Trophoblast cell (in vitro differentiated cells and primary cell): ENCODE measurements around the gene NETO2.

ENCODE experiments used
- DNase-seq, 2 donors: peaks; one replicate each; pipeline ENCODE4 v3.0.0-alpha.2; 2016
- H2AFZ ChIP-seq: 2 replicates; pipeline ENCODE4 v1.6.1; 2013; ENCODE audit warnings: low read length, moderate library complexity, mild to moderate bottlenecking; ENCODE audit not compliant: insufficient read depth, poor library complexity
- H2AK5ac ChIP-seq: 2 replicates; pipeline ENCODE4 v1.6.1; 2013; ENCODE audit warnings: mild to moderate bottlenecking, low read length
- H2BK120ac ChIP-seq: 2 replicates; pipeline ENCODE4 v1.6.1; 2013; ENCODE audit warnings: low read length, mild to moderate bottlenecking, moderate library complexity; ENCODE audit not compliant: insufficient read depth, poor library complexity
- H2BK12ac ChIP-seq: 2 replicates; pipeline ENCODE4 v1.6.1; 2013; ENCODE audit warnings: mild to moderate bottlenecking, low read length, moderate library complexity
- H2BK5ac ChIP-seq: 2 replicates; pipeline ENCODE4 v1.6.1; 2013; ENCODE audit warnings: low read length, low read depth, moderate library complexity, mild to moderate bottlenecking; ENCODE audit not compliant: poor library complexity
- H3K14ac ChIP-seq: 2 replicates; pipeline ENCODE4 v1.6.1; 2013; ENCODE audit warnings: mild to moderate bottlenecking, low read length
- H3K18ac ChIP-seq: 2 replicates; pipeline ENCODE4 v1.6.1; 2013; ENCODE audit warnings: mild to moderate bottlenecking, low read length
- H3K23ac ChIP-seq: 2 replicates; pipeline ENCODE4 v1.6.1; 2013; ENCODE audit warnings: low read length
- H3K27ac ChIP-seq: 2 replicates; pipeline ENCODE4 v1.5.1; 2013; ENCODE audit warnings: low read depth, mild to moderate bottlenecking, inconsistent platforms, low read length, moderate library complexity
- H3K27me3 ChIP-seq: 2 replicates; pipeline ENCODE4 v1.6.1; 2013; ENCODE audit warnings: inconsistent platforms, mild to moderate bottlenecking, low read length, moderate library complexity; ENCODE audit not compliant: insufficient read depth
- H3K36me3 ChIP-seq, 2 experiments: 1 replicate in 1 of 2; 2 replicates in 1 of 2; pipeline ENCODE4 v1.6.1; 2013; ENCODE audit warnings: low read length in 2 of 2, mild to moderate bottlenecking in 2 of 2, moderate library complexity in 1 of 2; ENCODE audit not compliant: insufficient read depth in 2 of 2, control insufficient read depth in 1 of 2
- H3K4ac ChIP-seq: 2 replicates; pipeline ENCODE4 v1.6.1; 2013; ENCODE audit warnings: low read depth, mild to moderate bottlenecking, low read length, moderate library complexity
- H3K4me1 ChIP-seq, 2 experiments: 1 replicate in 1 of 2; 2 replicates in 1 of 2; pipeline ENCODE4 v1.6.1; 2013; ENCODE audit warnings: low read length in 2 of 2, mild to moderate bottlenecking in 2 of 2, moderate library complexity in 1 of 2; ENCODE audit not compliant: insufficient read depth in 2 of 2, control insufficient read depth in 1 of 2
- H3K4me2 ChIP-seq: 2 replicates; pipeline ENCODE4 v1.6.1; 2013; ENCODE audit warnings: inconsistent platforms, mild to moderate bottlenecking, low read length, moderate library complexity
- H3K4me3 ChIP-seq: 2 replicates; pipeline ENCODE4 v1.5.1; 2013; ENCODE audit warnings: mild to moderate bottlenecking, low read depth, low read length, inconsistent platforms
- H3K79me1 ChIP-seq: one replicate; pipeline ENCODE4 v1.6.1; 2013; ENCODE audit warnings: low read length
- H3K79me2 ChIP-seq: 2 replicates; pipeline ENCODE4 v1.6.1; 2013; ENCODE audit warnings: low read length, mild to moderate bottlenecking; ENCODE audit not compliant: control insufficient read depth, insufficient read depth, poor library complexity
- H3K9ac ChIP-seq: 2 replicates; pipeline ENCODE4 v1.6.1; 2013; ENCODE audit warnings: mild to moderate bottlenecking, low read length
- H3K9me3 ChIP-seq: 2 replicates; pipeline ENCODE4 v1.6.1; 2013; ENCODE audit warnings: low read depth, mild to moderate bottlenecking, control low read depth, inconsistent platforms, low read length; ENCODE audit not compliant: insufficient read depth
- H4K12ac ChIP-seq: 2 replicates; pipeline ENCODE4 v1.6.1; 2013; ENCODE audit warnings: low read depth, mild to moderate bottlenecking, low read length, moderate library complexity
- H4K8ac ChIP-seq: 2 replicates; pipeline ENCODE4 v1.6.1; 2013; ENCODE audit warnings: low read depth, mild to moderate bottlenecking, low read length, moderate library complexity
- H4K91ac ChIP-seq: one replicate; pipeline ENCODE4 v1.6.1; 2013; ENCODE audit warnings: low read depth, mild to moderate bottlenecking, low read length, moderate library complexity
- WGBS: extraction: QIAGEN DNeasy Blood & Tissue Kit; methylation state at CpG from one replicate; pipeline ENCODE4 v1.1.7; 2013; ENCODE audit warnings: missing lambda C conversion rate; ENCODE audit not compliant: insufficient read length, insufficient coverage; ENCODE audit errors: extremely low coverage; 5-methylcytosine and 5-hydroxymethylcytosine counted together

NETO2 gene

DNA sequence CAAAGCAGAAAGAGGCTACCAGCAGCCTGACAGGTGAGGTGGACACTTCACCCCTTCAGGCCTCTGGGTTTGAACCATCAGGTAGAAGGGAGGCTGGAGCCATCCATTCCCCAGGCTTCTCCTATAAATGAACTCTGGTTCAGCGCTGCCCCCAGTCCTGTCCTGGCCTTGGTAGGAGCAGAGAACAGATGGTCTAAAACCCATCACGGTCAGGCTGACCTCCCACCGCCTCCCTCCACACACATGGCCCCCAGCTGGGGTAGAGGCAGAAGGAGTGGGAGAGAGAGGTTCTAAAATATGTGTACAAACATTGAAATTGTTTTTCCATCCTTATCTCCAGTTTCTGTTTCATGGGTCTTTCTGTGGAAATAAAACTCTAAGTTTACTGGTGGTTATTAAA, 110.6 kb downstream of the NETO2 start:
- no peak overlapping the region for H2BK12ac ChIP-seq
- DNase-seq, result no peak
- peaks cover 4% of the 10 kb centered on the region for H3K79me1 ChIP-seq
- no peak overlapping the region for H2BK120ac ChIP-seq
- H3K36me3 ChIP-seq, result no peaks in the 10 kb centered on the region
- WGBS, result no CpG with 5 or more reads among the region's 3 CpGs
- H2BK5ac ChIP-seq, result no peak overlapping the region
- H2AK5ac ChIP-seq, result no peak overlapping the region
- peaks cover 3% of the 10 kb centered on the region for H3K79me2 ChIP-seq
- H3K4me3 ChIP-seq, result no peak overlapping the region
- no peak overlapping the region for H3K9ac ChIP-seq
- H4K8ac ChIP-seq, result no peak overlapping the region
- H3K4me2 ChIP-seq, result no peak overlapping the region
- no peak overlapping the region for H4K91ac ChIP-seq
- H3K27ac ChIP-seq, result no peak overlapping the region
- H3K4ac ChIP-seq, result no peak overlapping the region
- H3K9me3 ChIP-seq, result no peaks in the 10 kb centered on the region
- H4K12ac ChIP-seq, result no peak overlapping the region
- H3K27me3 ChIP-seq, result no peaks in the 10 kb centered on the region
- no peak overlapping the region for H3K18ac ChIP-seq
- peaks cover 0 to 4% of the 10 kb centered on the region in 2 experiments for H3K4me1 ChIP-seq
- no peak overlapping the region for H3K14ac ChIP-seq
- no peak overlapping the region for H2AFZ ChIP-seq
- H3K23ac ChIP-seq, result no peak overlapping the region

DNA sequence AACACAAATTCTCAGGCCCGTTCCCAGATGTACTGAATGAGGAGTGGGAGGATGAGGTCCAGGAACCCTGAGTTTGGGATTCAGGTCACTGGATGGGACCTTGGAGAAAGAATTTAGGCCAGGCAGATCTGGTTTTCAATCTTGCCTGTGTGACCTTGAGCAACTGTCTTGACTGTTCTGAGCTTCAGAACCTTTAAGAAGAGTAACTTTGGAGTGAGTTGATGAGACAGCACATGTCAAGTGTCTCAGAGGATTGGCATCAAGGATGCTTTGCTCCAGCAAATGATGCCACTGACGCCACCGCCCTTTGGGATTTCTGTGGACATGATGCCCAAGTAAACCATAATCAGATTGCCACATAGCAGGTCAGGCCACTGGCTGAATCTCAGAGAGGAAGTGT, 114.0 kb downstream of the NETO2 start:
- Histone ChIP-seq H4K91ac (no peak overlapping the region), H3K4me1 (no peaks in the 10 kb centered on the region), H2BK12ac (no peak overlapping the region), H3K79me1 (no peaks in the 10 kb centered on the region), H3K9me3 (peaks cover 3% of the 10 kb centered on the region), H2AK5ac (no peak overlapping the region), H3K23ac (no peak overlapping the region), H3K9ac (no peak overlapping the region), H2AFZ (no peak overlapping the region), H2BK5ac (no peak overlapping the region), H3K4me2 (no peak overlapping the region), H3K27ac (no peak overlapping the region), H3K14ac (no peak overlapping the region), H3K79me2 (no peaks in the 10 kb centered on the region), H3K4ac (no peak overlapping the region), H3K18ac (no peak overlapping the region), H4K8ac (no peak overlapping the region), H4K12ac (no peak overlapping the region), H2BK120ac (no peak overlapping the region), H3K4me3 (no peak overlapping the region), H3K36me3 (no peaks in the 10 kb centered on the region), H3K27me3 (no peaks in the 10 kb centered on the region)
- no CpG with 5 or more reads among the region's 3 CpGs for WGBS
- no peak for DNase-seq

DNA sequence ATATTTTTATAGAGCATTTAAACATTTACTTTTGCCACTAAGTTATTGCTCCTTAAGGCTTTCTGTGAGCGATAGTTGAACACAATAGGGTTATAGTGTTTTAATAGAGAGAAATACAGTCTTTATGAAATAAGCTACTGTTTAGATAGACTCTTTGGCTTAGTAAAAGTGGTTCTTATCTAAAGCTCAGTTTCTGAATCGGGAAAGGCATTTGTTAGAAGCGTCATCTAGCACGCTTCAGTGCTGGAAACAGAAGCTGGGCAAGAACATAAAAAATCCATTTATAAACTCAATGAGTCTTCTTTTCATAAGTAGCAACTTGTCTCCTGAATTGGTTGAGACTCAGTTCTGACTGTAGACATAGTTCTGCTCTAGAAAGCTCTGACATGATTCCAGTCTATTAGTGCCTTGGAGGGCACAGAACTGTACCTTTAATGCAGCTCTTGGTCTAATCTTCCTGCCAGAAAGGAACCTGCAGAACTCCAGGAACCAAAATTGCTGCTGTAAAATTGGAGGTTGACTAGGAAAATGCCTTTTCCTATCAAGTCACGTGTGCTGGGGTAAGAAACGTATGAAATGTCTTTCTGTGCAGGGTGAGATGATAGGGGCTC, 114.9 kb downstream of the NETO2 start:
- peaks cover 3% of the 10 kb centered on the region for H3K9me3 ChIP-seq
- no peak overlapping the region for H3K23ac ChIP-seq
- no peak overlapping the region for H3K9ac ChIP-seq
- H3K4ac ChIP-seq, result no peak overlapping the region
- no peak overlapping the region for H2AK5ac ChIP-seq
- no peak overlapping the region for H3K4me2 ChIP-seq
- DNase-seq, result no peak
- no peak overlapping the region for H3K27ac ChIP-seq
- no peak overlapping the region for H2BK120ac ChIP-seq
- no peak overlapping the region for H4K8ac ChIP-seq
- no CpG with 5 or more reads among the region's 6 CpGs for WGBS
- H3K79me2 ChIP-seq, result no peaks in the 10 kb centered on the region
- H3K36me3 ChIP-seq, result no peaks in the 10 kb centered on the region
- no peaks in the 10 kb centered on the region for H3K79me1 ChIP-seq
- H2BK5ac ChIP-seq, result no peak overlapping the region
- H4K12ac ChIP-seq, result no peak overlapping the region
- no peak overlapping the region for H2BK12ac ChIP-seq
- H3K18ac ChIP-seq, result no peak overlapping the region
- no peaks in the 10 kb centered on the region for H3K4me1 ChIP-seq
- H3K14ac ChIP-seq, result no peak overlapping the region
- no peak overlapping the region for H3K4me3 ChIP-seq
- no peak overlapping the region for H4K91ac ChIP-seq
- no peak overlapping the region for H2AFZ ChIP-seq
- H3K27me3 ChIP-seq, result no peaks in the 10 kb centered on the region
